ENCODE measurements around the gene DAPK2.

GRCh38 chr15:64095431-64095794 lies 49.1 kb upstream of the DAPK2 start:
- no peak for TF ChIP-seq POLR2A (IDR thresholded peaks at IDR 0.05)
- TF ChIP-seq, protein P1, sequence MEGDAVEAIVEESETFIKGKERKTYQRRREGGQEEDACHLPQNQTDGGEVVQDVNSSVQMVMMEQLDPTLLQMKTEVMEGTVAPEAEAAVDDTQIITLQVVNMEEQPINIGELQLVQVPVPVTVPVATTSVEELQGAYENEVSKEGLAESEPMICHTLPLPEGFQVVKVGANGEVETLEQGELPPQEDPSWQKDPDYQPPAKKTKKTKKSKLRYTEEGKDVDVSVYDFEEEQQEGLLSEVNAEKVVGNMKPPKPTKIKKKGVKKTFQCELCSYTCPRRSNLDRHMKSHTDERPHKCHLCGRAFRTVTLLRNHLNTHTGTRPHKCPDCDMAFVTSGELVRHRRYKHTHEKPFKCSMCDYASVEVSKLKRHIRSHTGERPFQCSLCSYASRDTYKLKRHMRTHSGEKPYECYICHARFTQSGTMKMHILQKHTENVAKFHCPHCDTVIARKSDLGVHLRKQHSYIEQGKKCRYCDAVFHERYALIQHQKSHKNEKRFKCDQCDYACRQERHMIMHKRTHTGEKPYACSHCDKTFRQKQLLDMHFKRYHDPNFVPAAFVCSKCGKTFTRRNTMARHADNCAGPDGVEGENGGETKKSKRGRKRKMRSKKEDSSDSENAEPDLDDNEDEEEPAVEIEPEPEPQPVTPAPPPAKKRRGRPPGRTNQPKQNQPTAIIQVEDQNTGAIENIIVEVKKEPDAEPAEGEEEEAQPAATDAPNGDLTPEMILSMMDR (IDR thresholded peaks at IDR 0.05): no peak
- peak; percentile 42 for TF ChIP-seq EP300 (IDR thresholded peaks at IDR 0.05)
